HG03159 (cell line): ENCODE measurements around the gene DIP2A.

Experiments used
- ATAC-seq: cut with Tn5 transposase; IDR thresholded peaks from one replicate; pipeline ENCODE4 v1.9.1; 2021; ENCODE audit warnings: mild to moderate bottlenecking, moderate library complexity; ENCODE audit not compliant: unreplicated experiment

DIP2A gene

DNA sequence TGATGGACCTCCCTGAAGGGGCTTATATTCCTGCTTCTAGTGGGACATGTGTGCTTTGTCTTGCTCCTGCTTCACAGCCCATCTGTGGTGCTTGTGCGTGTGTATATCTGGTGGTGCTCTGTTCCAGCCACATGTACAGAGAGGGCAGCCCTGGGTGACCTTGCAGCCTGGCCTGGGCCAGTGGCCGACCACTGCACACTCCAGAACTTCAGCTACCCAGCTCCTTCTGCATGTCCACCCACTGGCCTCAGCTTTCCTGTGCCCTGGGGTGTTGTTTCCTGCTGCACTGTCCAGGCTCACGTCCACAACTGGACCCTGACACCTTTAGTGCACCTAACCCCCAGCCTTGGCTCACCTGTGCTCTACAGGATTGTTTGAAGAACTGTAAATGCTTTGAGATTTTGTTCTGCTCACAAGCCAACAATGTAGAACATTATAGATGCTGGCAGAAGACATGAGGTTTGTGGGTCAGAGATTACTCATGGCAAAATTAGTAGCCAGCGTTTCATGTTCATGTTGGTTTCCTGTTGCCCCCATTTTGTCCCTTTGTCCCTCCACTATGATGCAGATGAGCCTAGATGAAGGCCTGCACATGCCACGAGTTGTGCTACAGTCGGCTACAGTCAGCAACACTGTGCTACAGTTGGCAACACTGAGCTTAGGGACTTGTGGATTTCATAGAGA, 151.5 kb downstream of the DIP2A start:
- ATAC-seq: no peak

DNA sequence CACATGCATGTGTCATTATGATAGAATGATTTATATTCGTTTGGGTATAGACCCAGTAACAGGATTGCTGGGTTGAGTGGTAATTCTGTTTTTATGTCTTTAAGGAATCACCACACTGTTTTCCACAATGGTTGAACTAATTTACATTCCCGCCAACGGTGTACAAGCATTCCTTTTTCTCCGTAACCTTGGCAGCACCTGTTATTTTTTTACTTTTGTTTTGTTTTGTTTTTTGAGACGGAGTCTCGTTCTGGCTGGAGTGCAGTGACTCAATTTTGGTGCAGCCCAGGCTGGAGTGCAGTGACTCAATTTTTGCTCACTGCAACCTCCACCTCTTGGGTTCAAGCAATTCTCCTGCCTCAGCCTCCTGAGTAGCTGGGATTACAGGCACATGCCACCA, 154.7 kb downstream of the DIP2A start:
- no peak for ATAC-seq

GRCh38 chr21:46616050-46616449, 157.4 kb downstream of the DIP2A start:
- no peak for ATAC-seq

GRCh38 chr21:46616656-46617055, 158.0 kb downstream of the DIP2A start:
- no peak for ATAC-seq

- ATAC-seq: no peak
Measured at GRCh38 chr21:46617267-46618051, 158.8 kb downstream of the DIP2A start.

- no peak for ATAC-seq
Measured at GRCh38 chr21:46618738-46619379, 160.2 kb downstream of the DIP2A start.
